IPS-18a (cell line): ENCODE measurements around the gene ODAD3.

ENCODE experiments used
- H3K27ac ChIP-seq: one replicate; pipeline ENCODE4 v1.5.1; 2013; ENCODE audit warnings: low read length
- H3K27me3 ChIP-seq: one replicate; pipeline ENCODE4 v1.6.1; 2013; ENCODE audit warnings: mild to moderate bottlenecking, low read length; ENCODE audit not compliant: control insufficient read depth, insufficient read depth
- H3K36me3 ChIP-seq: one replicate; pipeline ENCODE4 v1.6.1; 2013; ENCODE audit warnings: low read depth, low read length; ENCODE audit not compliant: control insufficient read depth
- H3K4me1 ChIP-seq: one replicate; pipeline ENCODE4 v1.6.1; 2013; ENCODE audit warnings: low read depth, low read length; ENCODE audit not compliant: control insufficient read depth
- H3K4me3 ChIP-seq: one replicate; pipeline ENCODE4 v1.5.1; 2013; ENCODE audit warnings: low read length
- H3K9ac ChIP-seq: one replicate; pipeline ENCODE4 v1.6.1; 2013; ENCODE audit warnings: mild to moderate bottlenecking, low read length, moderate library complexity
- H3K9me3 ChIP-seq: one replicate; pipeline ENCODE4 v1.6.1; 2013; ENCODE audit warnings: low read depth, low read length; ENCODE audit not compliant: control insufficient read depth

ODAD3 gene

GRCh38 chr19:11435057-11435832 is at the start of gene ODAD3, which contains the start of gene PRKCSH:
Gene ODAD3 (minus strand): TSS chr19:11435121. CDS start chr19:11435016, 105 bp downstream.
Gene PRKCSH (plus strand): TSS chr19:11435635. CDS start chr19:11436118, 483 bp downstream.
- Histone ChIP-seq H3K36me3 (peaks cover 14% of the 10 kb centered on the region), H3K4me1 (no peaks in the 10 kb centered on the region), H3K4me3 (peak within 1 kb of the TSS; percentile 77), H3K9me3 (no peaks in the 10 kb centered on the region), H3K27me3 (no peaks in the 10 kb centered on the region), H3K9ac (peak within 1 kb of the TSS; percentile 86), H3K27ac (peak within 1 kb of the TSS; percentile 78)

GRCh38 chr19:11483366-11484111 is 48.6 kb upstream of the ODAD3 start:
- Histone ChIP-seq H3K4me1 (no peaks in the 10 kb centered on the region), H3K36me3 (no peaks in the 10 kb centered on the region), H3K9ac (no peak overlapping the region), H3K27me3 (peaks cover 33% of the 10 kb centered on the region), H3K4me3 (no peak overlapping the region), H3K9me3 (no peaks in the 10 kb centered on the region), H3K27ac (no peak overlapping the region)

- H3K27ac ChIP-seq = no peak overlapping the region
- peak overlapping the region; percentile 42 for H3K4me3 ChIP-seq
- no peaks in the 10 kb centered on the region for H3K4me1 ChIP-seq
- no peak overlapping the region for H3K9ac ChIP-seq
- peaks cover 34% of the 10 kb centered on the region for H3K27me3 ChIP-seq
- H3K9me3 ChIP-seq = no peaks in the 10 kb centered on the region
- H3K36me3 ChIP-seq = no peaks in the 10 kb centered on the region
Observed at GRCh38 chr19:11482384-11483050, 47.6 kb upstream of the ODAD3 start.

- Histone ChIP-seq H3K9ac (no peak overlapping the region), H3K27ac (no peak overlapping the region), H3K4me3 (peak overlapping the region; percentile 42), H3K36me3 (no peaks in the 10 kb centered on the region), H3K27me3 (peaks cover 34% of the 10 kb centered on the region), H3K9me3 (no peaks in the 10 kb centered on the region), H3K4me1 (no peaks in the 10 kb centered on the region)
Observed at GRCh38 chr19:11481534-11482383, 46.8 kb upstream of the ODAD3 start.

- H3K27ac ChIP-seq = no peak within 1 kb of the TSS
- no peak within 1 kb of the TSS for H3K9ac ChIP-seq
- H3K4me3 ChIP-seq = no peak within 1 kb of the TSS
- peaks cover 34% of the 10 kb centered on the region for H3K27me3 ChIP-seq
- no peaks in the 10 kb centered on the region for H3K9me3 ChIP-seq
- no peaks in the 10 kb centered on the region for H3K4me1 ChIP-seq
- no peaks in the 10 kb centered on the region for H3K36me3 ChIP-seq
Observed at GRCh38 chr19:11480715-11481533, 46.0 kb upstream of the ODAD3 start, which contains the start of gene ELAVL3. Gene ELAVL3 (minus strand): TSS chr19:11481046. CDS start chr19:11480608, 438 bp downstream.

GRCh38 chr19:11479898-11480714 is 45.2 kb upstream of the ODAD3 start:
- Histone ChIP-seq H3K27ac (no peak overlapping the region), H3K4me1 (no peaks in the 10 kb centered on the region), H3K4me3 (no peak overlapping the region), H3K9ac (no peak overlapping the region), H3K36me3 (no peaks in the 10 kb centered on the region), H3K27me3 (peaks cover 34% of the 10 kb centered on the region), H3K9me3 (no peaks in the 10 kb centered on the region)

- Histone ChIP-seq H3K9ac (no peak overlapping the region), H3K27ac (no peak overlapping the region), H3K4me3 (peak overlapping the region; percentile 43)
Observed at GRCh38 chr19:11479090-11479897, 44.4 kb upstream of the ODAD3 start.

GRCh38 chr19:11478167-11479089 is 43.5 kb upstream of the ODAD3 start:
- Histone ChIP-seq H3K36me3 (no peaks in the 10 kb centered on the region), H3K27ac (no peak overlapping the region), H3K27me3 (peaks cover 34% of the 10 kb centered on the region), H3K4me3 (peak overlapping the region; percentile 43), H3K4me1 (no peaks in the 10 kb centered on the region), H3K9me3 (no peaks in the 10 kb centered on the region), H3K9ac (no peak overlapping the region)

More at GRCh38 chr19:11479090-11479897, 44.4 kb upstream of the ODAD3 start:
- Histone ChIP-seq H3K4me1 (no peaks in the 10 kb centered on the region), H3K27me3 (peaks cover 34% of the 10 kb centered on the region), H3K36me3 (no peaks in the 10 kb centered on the region), H3K9me3 (no peaks in the 10 kb centered on the region)
